ENCODE measurements around the gene VEGFB.

DNA sequence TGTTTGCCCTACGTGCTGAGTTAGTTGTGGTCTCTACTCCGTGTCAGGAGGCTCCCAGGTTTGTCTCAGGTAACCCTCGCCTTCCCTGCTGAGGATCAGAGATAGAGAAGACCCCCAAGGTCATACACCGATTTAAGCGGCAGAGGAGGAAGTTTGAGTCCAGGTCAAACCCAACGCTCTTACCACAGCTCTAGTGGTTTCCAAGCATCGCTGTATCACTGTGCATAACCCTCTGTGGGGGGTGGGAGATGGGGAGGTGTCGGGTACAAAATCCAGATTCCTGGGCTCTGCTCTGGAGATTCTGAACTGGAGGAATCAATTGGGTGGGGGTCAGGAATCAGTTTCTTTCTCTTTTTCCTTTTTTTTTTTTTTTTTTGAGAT is 3.4 kb upstream of the VEGFB start:
- no peak for TF ChIP-seq CTCF (IDR thresholded peaks at IDR 0.05; ENCODE audit: low read depth, low read length)
- no peak for TF ChIP-seq EZH2phosphoT487 (IDR thresholded peaks at IDR 0.05; ENCODE audit: low read depth)
